Body of pancreas (tissue), 4 donors: ENCODE measurements around the gene MMD.

Experiments used
- POLR2A ChIP-seq, 3 donors: fragments of 450-650 bp; IDR thresholded peaks; one replicate each; pipeline ENCODE4 v1.6.1; 2016; ENCODE audit warnings: antibody characterized with exemption in 3 of 3, mild to moderate bottlenecking in 2 of 3
- TF ChIP-seq, protein P1 (sequence below), 7 experiments: fragments of 450-650 bp in 4 of 7; fragments of 200-600 bp in 3 of 7; sonication (generic) in 3 of 7; IDR thresholded peaks; one replicate each; pipeline ENCODE4 v1.5.1; 2016 to 2019; ENCODE audit warnings: antibody characterized with exemption in 7 of 7

DNA sequence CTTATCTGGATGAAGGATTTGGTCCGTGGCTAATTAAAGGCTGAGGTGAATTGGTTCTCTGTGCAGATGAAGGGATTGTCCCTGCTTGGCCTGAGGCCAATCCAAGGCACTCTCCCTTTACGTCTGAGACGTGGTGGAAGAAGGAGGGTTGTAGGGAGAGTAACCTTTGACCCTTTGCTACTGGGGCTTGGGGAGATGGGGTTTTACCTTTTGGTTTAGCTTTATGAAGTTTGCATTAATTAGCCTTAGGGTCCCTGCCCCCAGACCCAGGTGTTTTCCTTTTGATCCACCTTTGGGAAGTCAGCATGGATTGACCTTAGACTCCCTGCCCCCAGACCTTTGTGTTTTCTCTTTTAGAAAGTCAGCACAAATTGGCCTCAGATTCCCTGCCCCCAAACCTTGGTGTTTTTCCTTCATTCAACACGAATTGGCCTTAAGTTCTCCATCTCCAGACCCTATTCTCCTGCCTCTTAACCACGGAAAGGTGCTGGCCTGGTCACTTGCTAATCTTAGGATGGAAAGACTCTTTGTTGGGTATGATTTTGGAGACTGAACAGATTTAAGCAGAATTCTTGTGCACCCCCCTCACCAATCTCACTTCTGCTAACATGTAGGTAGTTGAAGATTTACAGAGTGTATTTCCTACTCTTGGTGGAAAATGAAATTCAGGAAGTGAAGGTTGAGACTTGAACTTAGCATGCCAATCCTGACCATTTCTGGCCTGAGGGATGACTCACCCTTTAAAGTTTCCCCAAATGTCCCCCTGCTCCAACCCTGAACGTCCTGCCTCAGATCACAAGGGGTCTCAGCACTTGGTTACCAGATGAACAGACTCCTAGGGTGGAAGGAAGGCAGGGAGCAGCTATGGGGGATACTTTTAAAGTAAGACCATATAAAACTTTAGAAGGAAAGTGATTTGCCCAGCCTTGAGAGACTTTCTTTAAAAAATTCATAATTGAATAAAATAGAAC is 23.1 kb upstream of the MMD start:
- TF ChIP-seq, protein P1, sequence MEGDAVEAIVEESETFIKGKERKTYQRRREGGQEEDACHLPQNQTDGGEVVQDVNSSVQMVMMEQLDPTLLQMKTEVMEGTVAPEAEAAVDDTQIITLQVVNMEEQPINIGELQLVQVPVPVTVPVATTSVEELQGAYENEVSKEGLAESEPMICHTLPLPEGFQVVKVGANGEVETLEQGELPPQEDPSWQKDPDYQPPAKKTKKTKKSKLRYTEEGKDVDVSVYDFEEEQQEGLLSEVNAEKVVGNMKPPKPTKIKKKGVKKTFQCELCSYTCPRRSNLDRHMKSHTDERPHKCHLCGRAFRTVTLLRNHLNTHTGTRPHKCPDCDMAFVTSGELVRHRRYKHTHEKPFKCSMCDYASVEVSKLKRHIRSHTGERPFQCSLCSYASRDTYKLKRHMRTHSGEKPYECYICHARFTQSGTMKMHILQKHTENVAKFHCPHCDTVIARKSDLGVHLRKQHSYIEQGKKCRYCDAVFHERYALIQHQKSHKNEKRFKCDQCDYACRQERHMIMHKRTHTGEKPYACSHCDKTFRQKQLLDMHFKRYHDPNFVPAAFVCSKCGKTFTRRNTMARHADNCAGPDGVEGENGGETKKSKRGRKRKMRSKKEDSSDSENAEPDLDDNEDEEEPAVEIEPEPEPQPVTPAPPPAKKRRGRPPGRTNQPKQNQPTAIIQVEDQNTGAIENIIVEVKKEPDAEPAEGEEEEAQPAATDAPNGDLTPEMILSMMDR (IDR thresholded peaks at IDR 0.05) = no peak
- no peak for TF ChIP-seq POLR2A (IDR thresholded peaks at IDR 0.05)
